ENCODE results near the gene LAMA5. TPM values are rescaled to one million over a fixed set of nuclear protein-coding genes. Genes with fewer than 3 reads are reported as not detected.

LAMA5 gene
- total RNA-seq, 2 experiments from 2014 or later, result 0.38 to 0.91 TPM

GRCh38 chr20:62353289-62354030 is 13.7 kb downstream of the LAMA5 start:
- Mint-ChIP-seq H3K4me1 (no peaks in the 10 kb centered on the region), H3K27me3 (peaks cover 3% of the 10 kb centered on the region), H3K4me3 (no peak overlapping the region), H3K9me3 (peaks cover 5% of the 10 kb centered on the region), H3K27ac (no peak overlapping the region), H3K36me3 (peaks cover 2% of the 10 kb centered on the region)
- no peak for DNase-seq

GRCh38 chr20:62352402-62353288 is 14.5 kb downstream of the LAMA5 start:
- Mint-ChIP-seq H3K27me3 (peaks cover 3% of the 10 kb centered on the region), H3K4me1 (no peaks in the 10 kb centered on the region), H3K4me3 (no peak overlapping the region), H3K9me3 (peaks cover 5% of the 10 kb centered on the region), H3K27ac (no peak overlapping the region), H3K36me3 (peaks cover 2% of the 10 kb centered on the region)
- DNase-seq, result no peak

- no peaks in the 10 kb centered on the region for H3K4me1 Mint-ChIP-seq
- no peak overlapping the region for H3K4me3 Mint-ChIP-seq
- H3K36me3 Mint-ChIP-seq, result peaks cover 2% of the 10 kb centered on the region
- no peak for DNase-seq
- H3K9me3 Mint-ChIP-seq, result peaks cover 5% of the 10 kb centered on the region
- peaks cover 2% of the 10 kb centered on the region for H3K27me3 Mint-ChIP-seq
- H3K27ac Mint-ChIP-seq, result no peak overlapping the region
Measured at GRCh38 chr20:62351469-62352401, 15.4 kb downstream of the LAMA5 start.

- no peak for DNase-seq
- Mint-ChIP-seq H3K36me3 (peaks cover 2% of the 10 kb centered on the region), H3K4me1 (no peaks in the 10 kb centered on the region), H3K9me3 (peaks cover 5% of the 10 kb centered on the region), H3K4me3 (no peak overlapping the region), H3K27ac (no peak overlapping the region), H3K27me3 (no peaks in the 10 kb centered on the region)
Measured at GRCh38 chr20:62350629-62351422, 16.3 kb downstream of the LAMA5 start.

GRCh38 chr20:62350098-62350628 is 16.9 kb downstream of the LAMA5 start:
- H3K9me3 Mint-ChIP-seq, result peaks cover 5% of the 10 kb centered on the region

GRCh38 chr20:62349556-62350097 is 17.5 kb downstream of the LAMA5 start:
- H3K9me3 Mint-ChIP-seq, result peaks cover 5% of the 10 kb centered on the region
- H3K27me3 Mint-ChIP-seq, result no peaks in the 10 kb centered on the region
- no peaks in the 10 kb centered on the region for H3K4me1 Mint-ChIP-seq
- H3K27ac Mint-ChIP-seq, result no peak overlapping the region
- DNase-seq, result no peak
- peaks cover 2% of the 10 kb centered on the region for H3K36me3 Mint-ChIP-seq
- no peak overlapping the region for H3K4me3 Mint-ChIP-seq

More at GRCh38 chr20:62350098-62350628, 16.9 kb downstream of the LAMA5 start:
- Mint-ChIP-seq H3K27ac (no peak overlapping the region), H3K4me1 (no peaks in the 10 kb centered on the region), H3K36me3 (peaks cover 2% of the 10 kb centered on the region), H3K27me3 (no peaks in the 10 kb centered on the region), H3K4me3 (no peak overlapping the region)
- no peak for DNase-seq

- no peaks in the 10 kb centered on the region for H3K4me1 Mint-ChIP-seq
- H3K27ac Mint-ChIP-seq, result no peak overlapping the region
- no peak for DNase-seq
- peaks cover 5% of the 10 kb centered on the region for H3K9me3 Mint-ChIP-seq
- H3K4me3 Mint-ChIP-seq, result no peak overlapping the region
- H3K27me3 Mint-ChIP-seq, result no peaks in the 10 kb centered on the region
- H3K36me3 Mint-ChIP-seq, result peaks cover 2% of the 10 kb centered on the region
Measured at GRCh38 chr20:62348604-62349003, 18.5 kb downstream of the LAMA5 start.

- Mint-ChIP-seq H3K36me3 (peaks cover 2% of the 10 kb centered on the region), H3K4me3 (no peak overlapping the region), H3K9me3 (peaks cover 5% of the 10 kb centered on the region), H3K27ac (no peak overlapping the region), H3K27me3 (no peaks in the 10 kb centered on the region), H3K4me1 (no peaks in the 10 kb centered on the region)
- no peak for DNase-seq
Measured at GRCh38 chr20:62347445-62347844, 19.7 kb downstream of the LAMA5 start.

GRCh38 chr20:62347151-62347404 is 20.0 kb downstream of the LAMA5 start:
- H3K4me3 Mint-ChIP-seq, result no peak overlapping the region
- no peaks in the 10 kb centered on the region for H3K27me3 Mint-ChIP-seq
- peaks cover 5% of the 10 kb centered on the region for H3K9me3 Mint-ChIP-seq
- no peak overlapping the region for H3K27ac Mint-ChIP-seq
- peaks cover 2% of the 10 kb centered on the region for H3K36me3 Mint-ChIP-seq
- H3K4me1 Mint-ChIP-seq, result no peaks in the 10 kb centered on the region
- no peak for DNase-seq

- Mint-ChIP-seq H3K27ac (no peak overlapping the region), H3K36me3 (peaks cover 2% of the 10 kb centered on the region), H3K9me3 (peaks cover 5% of the 10 kb centered on the region), H3K4me3 (no peak overlapping the region), H3K27me3 (no peaks in the 10 kb centered on the region), H3K4me1 (no peaks in the 10 kb centered on the region)
- no peak for DNase-seq
Measured at GRCh38 chr20:62346398-62347150, 20.5 kb downstream of the LAMA5 start.

- no peak for DNase-seq
- Mint-ChIP-seq H3K4me1 (no peaks in the 10 kb centered on the region), H3K27ac (no peak overlapping the region), H3K4me3 (no peak overlapping the region), H3K36me3 (peaks cover 2% of the 10 kb centered on the region), H3K27me3 (no peaks in the 10 kb centered on the region), H3K9me3 (peaks cover 5% of the 10 kb centered on the region)
Measured at GRCh38 chr20:62345681-62346370, 21.3 kb downstream of the LAMA5 start.

- H3K27ac Mint-ChIP-seq, result no peak overlapping the region
- peaks cover 5% of the 10 kb centered on the region for H3K9me3 Mint-ChIP-seq
- no peak overlapping the region for H3K4me3 Mint-ChIP-seq
- DNase-seq, result no peak
- no peaks in the 10 kb centered on the region for H3K4me1 Mint-ChIP-seq
- H3K36me3 Mint-ChIP-seq, result peaks cover 2% of the 10 kb centered on the region
- H3K27me3 Mint-ChIP-seq, result peaks cover 2% of the 10 kb centered on the region
Measured at GRCh38 chr20:62344782-62345181, 22.3 kb downstream of the LAMA5 start.

- Mint-ChIP-seq H3K27ac (no peak overlapping the region), H3K9me3 (peaks cover 3% of the 10 kb centered on the region)
- no peak for DNase-seq
Measured at GRCh38 chr20:62344092-62344491, 23.0 kb downstream of the LAMA5 start.

More at GRCh38 chr20:62344092-62344491, 23.0 kb downstream of the LAMA5 start:
- no peaks in the 10 kb centered on the region for H3K36me3 Mint-ChIP-seq
- peaks cover 7% of the 10 kb centered on the region for H3K27me3 Mint-ChIP-seq
- H3K4me1 Mint-ChIP-seq, result no peaks in the 10 kb centered on the region
- no peak overlapping the region for H3K4me3 Mint-ChIP-seq

Data from activated naive CD8-positive, alpha-beta T cell treated with anti-CD3 and anti-CD28 coated beads for 36 hours (primary cell).